IPS-18c (cell line): Measurements from ENCODE around the gene DCAF4.

Experiments used
- H3K4me3 ChIP-seq: 2 replicates; pipeline ENCODE4 v1.7.0; 2013; ENCODE audit warnings: low read depth, mild to moderate bottlenecking, low read length, moderate library complexity; ENCODE audit not compliant: insufficient read depth
- H3K9me3 ChIP-seq: one replicate; pipeline ENCODE4 v1.6.1; 2013; ENCODE audit warnings: mild to moderate bottlenecking, low read length, moderate library complexity; ENCODE audit not compliant: control insufficient read depth, insufficient read depth

Gene DCAF4

GRCh38 chr14:72917094-72917802 lies 9.0 kb upstream of the DCAF4 start:
- H3K4me3 ChIP-seq: no peak overlapping the region
- H3K9me3 ChIP-seq: no peaks in the 10 kb centered on the region

- H3K4me3 ChIP-seq: no peak overlapping the region
- H3K9me3 ChIP-seq: no peaks in the 10 kb centered on the region
Observed at GRCh38 chr14:72920008-72920407, 6.3 kb upstream of the DCAF4 start.

GRCh38 chr14:72921396-72921795 lies 4.9 kb upstream of the DCAF4 start:
- H3K9me3 ChIP-seq: no peaks in the 10 kb centered on the region
- H3K4me3 ChIP-seq: no peak overlapping the region

- no peaks in the 10 kb centered on the region for H3K9me3 ChIP-seq
Observed at GRCh38 chr14:72924337-72924736, 1.9 kb upstream of the DCAF4 start.

GRCh38 chr14:72925171-72925759 lies 999 bp upstream of the DCAF4 start:
- Histone ChIP-seq H3K9me3 (no peaks in the 10 kb centered on the region), H3K4me3 (peak overlapping the region; percentile 66; the same call in 1 of the 2 replicates)

More at GRCh38 chr14:72924337-72924736, 1.9 kb upstream of the DCAF4 start:
- no peak overlapping the region for H3K4me3 ChIP-seq

- Histone ChIP-seq H3K9me3 (no peaks in the 10 kb centered on the region), H3K4me3 (peak overlapping the region; percentile 66)
Observed at GRCh38 chr14:72925815-72926291, 411 bp upstream of the DCAF4 start.

GRCh38 chr14:72928872-72929271 lies 2.6 kb downstream of the DCAF4 start:
- Histone ChIP-seq H3K4me3 (no peak overlapping the region), H3K9me3 (no peaks in the 10 kb centered on the region)

GRCh38 chr14:72929316-72930080 lies 3.2 kb downstream of the DCAF4 start:
- H3K9me3 ChIP-seq: no peaks in the 10 kb centered on the region
- H3K4me3 ChIP-seq: no peak overlapping the region

GRCh38 chr14:72932893-72933292 lies 6.6 kb downstream of the DCAF4 start:
- no peaks in the 10 kb centered on the region for H3K9me3 ChIP-seq
- no peak overlapping the region for H3K4me3 ChIP-seq

GRCh38 chr14:72939630-72940029 lies 13.4 kb downstream of the DCAF4 start:
- no peak overlapping the region for H3K4me3 ChIP-seq
- no peaks in the 10 kb centered on the region for H3K9me3 ChIP-seq

- no peak overlapping the region for H3K4me3 ChIP-seq
Observed at GRCh38 chr14:72941286-72941985, 15.2 kb downstream of the DCAF4 start.

GRCh38 chr14:72942934-72943333 lies 16.7 kb downstream of the DCAF4 start:
- H3K4me3 ChIP-seq: no peak overlapping the region

More at GRCh38 chr14:72941286-72941985, 15.2 kb downstream of the DCAF4 start:
- H3K9me3 ChIP-seq: no peaks in the 10 kb centered on the region

GRCh38 chr14:72943876-72944430 lies 17.7 kb downstream of the DCAF4 start:
- Histone ChIP-seq H3K9me3 (no peaks in the 10 kb centered on the region), H3K4me3 (no peak overlapping the region)

More at GRCh38 chr14:72942934-72943333, 16.7 kb downstream of the DCAF4 start:
- no peaks in the 10 kb centered on the region for H3K9me3 ChIP-seq

- no peak overlapping the region for H3K4me3 ChIP-seq
- H3K9me3 ChIP-seq: no peaks in the 10 kb centered on the region
Observed at GRCh38 chr14:72945356-72946027, 19.2 kb downstream of the DCAF4 start.

GRCh38 chr14:72946491-72946890 lies 20.2 kb downstream of the DCAF4 start:
- H3K4me3 ChIP-seq: no peak overlapping the region; the same call in 1 of the 2 replicates

GRCh38 chr14:72947366-72948160 lies 21.3 kb downstream of the DCAF4 start:
- no peak overlapping the region for H3K4me3 ChIP-seq
- no peaks in the 10 kb centered on the region for H3K9me3 ChIP-seq

More at GRCh38 chr14:72946491-72946890, 20.2 kb downstream of the DCAF4 start:
- no peaks in the 10 kb centered on the region for H3K9me3 ChIP-seq
